HG03354 (cell line): ENCODE measurements around the gene BFAR.
"Not testable (repeated sequence)": the region's sequence is repeated elsewhere in the genome, so short reads cannot be mapped to it uniquely, and the experiment has no call there.

Experiments
- ATAC-seq: cut with Tn5 transposase; IDR thresholded peaks from one replicate; pipeline ENCODE4 v1.9.1; 2021; ENCODE audit warnings: mild to moderate bottlenecking; ENCODE audit not compliant: unreplicated experiment, poor library complexity, severe bottlenecking

Gene BFAR

GRCh38 chr16:14635395-14636165 lies 2.8 kb downstream of the BFAR start:
- ATAC-seq = no peak

DNA sequence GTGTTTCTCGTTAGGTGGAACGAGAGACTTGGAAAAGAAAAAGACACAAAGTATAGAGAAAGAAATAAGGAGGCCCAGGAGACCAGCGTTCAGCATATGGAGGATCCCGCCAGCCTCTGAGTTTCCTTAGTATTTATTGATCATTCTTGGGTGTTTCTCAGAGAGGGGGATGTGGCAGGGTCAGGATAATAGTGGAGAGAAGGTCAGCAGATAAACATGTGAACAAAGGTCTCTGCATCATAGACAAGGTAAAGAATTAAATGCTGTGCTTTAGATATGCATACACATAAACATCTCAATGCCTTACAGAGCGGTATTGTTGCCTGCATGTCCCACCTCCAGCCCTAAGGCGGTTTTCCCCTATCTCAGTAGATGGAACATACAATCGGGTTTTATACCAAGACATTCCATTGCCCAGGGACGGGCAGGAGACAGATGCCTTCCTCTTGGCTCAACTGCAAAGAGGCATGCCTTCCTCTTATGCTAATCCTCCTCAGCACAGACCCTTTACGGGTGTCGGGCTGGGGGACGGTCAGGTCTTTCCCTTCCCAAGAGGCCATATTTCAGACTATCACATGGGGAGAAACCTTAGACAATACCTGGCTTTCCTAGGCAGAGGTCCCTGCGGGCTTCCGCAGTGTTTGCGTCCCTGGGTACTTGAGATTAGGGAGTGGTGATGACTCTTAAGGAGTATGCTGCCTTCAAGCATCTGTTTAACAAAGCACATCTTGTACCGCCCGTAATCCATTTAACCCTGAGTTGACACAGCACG lies 3.6 kb downstream of the BFAR start:
- ATAC-seq = not testable (repeated sequence)

- ATAC-seq = not testable (repeated sequence)
Measured at GRCh38 chr16:14636951-14637240, 4.1 kb downstream of the BFAR start.

- no peak for ATAC-seq
Measured at GRCh38 chr16:14640538-14640937, 7.8 kb downstream of the BFAR start.

DNA sequence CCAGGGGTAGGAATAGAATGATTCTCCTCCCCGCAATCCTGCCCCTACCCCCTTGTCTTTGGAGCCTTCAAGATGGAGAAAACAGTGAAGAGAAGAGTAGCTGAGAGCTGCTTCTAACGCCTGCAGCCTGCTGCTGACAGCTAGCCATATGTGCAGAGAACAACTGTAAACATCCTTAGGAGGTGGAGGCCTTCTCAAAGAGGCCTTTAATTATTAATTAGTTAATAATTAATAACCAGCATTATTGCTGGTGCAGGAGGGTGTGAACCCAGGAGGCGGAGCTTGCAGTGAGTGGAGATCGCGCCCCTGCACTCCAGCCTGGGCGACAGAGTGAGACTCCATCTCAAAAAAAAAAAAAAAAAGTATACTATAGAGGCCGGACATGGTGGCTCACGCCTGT lies 8.5 kb downstream of the BFAR start:
- ATAC-seq = no peak

- no peak for ATAC-seq
Measured at GRCh38 chr16:14641926-14642325, 9.2 kb downstream of the BFAR start.

DNA sequence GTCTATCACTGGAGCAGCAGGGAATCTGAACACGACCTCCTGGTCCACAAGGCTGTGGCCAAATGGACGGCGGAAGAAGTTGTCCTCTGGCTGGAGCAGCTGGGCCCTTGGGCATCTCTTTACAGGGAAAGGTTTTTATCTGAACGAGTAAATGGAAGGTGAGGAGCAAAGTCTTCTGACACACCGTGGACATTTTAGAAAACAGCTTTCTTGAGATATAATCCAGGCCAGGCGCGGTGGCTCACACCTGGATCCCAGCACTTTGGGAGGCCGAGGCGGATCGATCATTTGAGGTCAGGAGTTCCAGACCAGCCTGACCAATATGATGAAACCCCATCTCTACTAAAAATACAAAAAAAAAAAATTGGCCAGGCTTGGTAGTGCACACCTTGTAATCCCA lies 17.1 kb downstream of the BFAR start:
- no peak for ATAC-seq

DNA sequence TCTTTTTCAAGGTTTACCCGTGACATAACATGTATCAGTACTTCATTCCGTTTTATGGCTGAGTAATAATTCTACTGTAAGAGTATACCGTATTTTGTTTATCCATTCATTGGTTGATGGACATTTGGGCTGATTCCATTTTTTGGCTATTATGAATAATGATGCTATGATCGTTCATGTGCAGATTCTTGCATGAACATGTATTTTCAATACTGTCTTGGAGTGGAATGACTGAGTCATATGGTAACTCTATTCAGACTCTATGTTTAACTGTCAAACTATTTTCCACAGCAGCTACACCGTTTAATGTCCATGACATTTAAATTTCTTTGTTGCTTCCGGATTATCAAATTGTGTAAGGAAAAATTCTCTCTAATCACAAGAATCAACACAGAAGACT lies 17.9 kb downstream of the BFAR start:
- ATAC-seq = no peak

DNA sequence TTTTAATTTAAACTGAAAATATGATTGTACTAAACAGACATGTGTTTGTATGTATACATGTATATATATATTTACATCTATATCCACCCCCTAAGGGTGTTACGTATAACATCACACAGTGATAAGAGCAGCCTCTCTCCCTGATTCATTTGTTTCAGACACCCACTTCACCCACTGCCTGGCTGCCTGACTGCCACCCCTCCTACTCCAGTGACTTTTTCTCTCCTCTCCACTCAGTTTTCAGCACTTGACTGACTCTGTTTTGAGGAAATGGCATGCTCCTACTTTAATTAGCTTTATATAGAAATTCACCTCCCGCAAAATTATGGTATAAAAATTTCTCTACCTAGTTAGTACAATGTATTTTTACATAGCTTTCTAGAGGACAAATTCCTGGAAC lies 20.0 kb downstream of the BFAR start:
- ATAC-seq = no peak

GRCh38 chr16:14658063-14658462 lies 25.3 kb downstream of the BFAR start:
- peak; percentile 78 for ATAC-seq

- ATAC-seq = no peak
Measured at GRCh38 chr16:14667347-14668266, 34.9 kb downstream of the BFAR start.

GRCh38 chr16:14668556-14669223 lies 35.9 kb downstream of the BFAR start:
- no peak for ATAC-seq

- ATAC-seq = no peak
Measured at GRCh38 chr16:14669776-14670175, 37.0 kb downstream of the BFAR start.

DNA sequence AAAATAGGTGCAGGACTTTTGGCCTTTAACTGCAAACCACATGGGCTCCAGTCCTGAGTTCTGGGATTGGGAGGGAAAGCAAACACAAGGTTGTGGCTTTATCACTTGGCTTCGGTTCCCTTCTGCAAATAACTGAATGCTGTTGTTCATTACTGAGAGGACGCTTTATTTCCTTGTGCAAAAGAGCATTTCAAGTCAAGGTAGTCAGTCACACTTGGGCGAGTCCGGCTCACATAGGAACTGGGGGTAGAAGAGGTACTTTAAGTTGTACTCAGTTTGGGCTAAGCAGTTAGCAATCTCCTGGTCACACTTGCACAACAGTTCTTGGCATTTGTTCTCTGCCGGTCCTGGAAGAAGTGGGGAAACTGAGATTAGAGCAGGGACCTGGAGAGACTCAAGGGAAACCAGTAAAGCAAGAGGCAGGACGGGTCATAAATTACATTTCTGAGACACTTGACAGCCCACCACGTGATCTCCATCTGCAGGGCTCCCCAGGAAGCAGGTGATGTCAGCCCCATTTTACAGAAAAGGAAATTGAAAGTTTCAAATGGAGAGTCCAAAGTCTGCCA lies 39.7 kb downstream of the BFAR start:
- ATAC-seq = peak; percentile 85

DNA sequence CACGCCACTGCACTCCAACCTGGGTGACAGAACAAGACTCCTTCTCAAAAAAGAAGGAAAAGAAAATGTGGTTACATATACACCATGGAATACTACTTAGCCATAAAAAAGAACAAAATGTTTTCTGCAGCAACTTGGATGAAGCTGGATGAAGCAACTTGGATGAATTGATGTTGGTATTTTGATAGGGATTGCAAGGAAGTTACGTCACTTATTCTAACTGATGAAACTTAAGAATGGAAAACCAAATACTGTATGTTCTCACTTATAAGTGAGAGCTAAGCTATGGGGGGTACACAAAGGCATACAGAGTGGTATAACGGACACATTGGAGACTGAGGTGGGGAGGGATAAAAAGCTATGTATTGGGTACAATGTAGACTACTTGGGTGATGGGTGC lies 43.9 kb downstream of the BFAR start:
- no peak for ATAC-seq

DNA sequence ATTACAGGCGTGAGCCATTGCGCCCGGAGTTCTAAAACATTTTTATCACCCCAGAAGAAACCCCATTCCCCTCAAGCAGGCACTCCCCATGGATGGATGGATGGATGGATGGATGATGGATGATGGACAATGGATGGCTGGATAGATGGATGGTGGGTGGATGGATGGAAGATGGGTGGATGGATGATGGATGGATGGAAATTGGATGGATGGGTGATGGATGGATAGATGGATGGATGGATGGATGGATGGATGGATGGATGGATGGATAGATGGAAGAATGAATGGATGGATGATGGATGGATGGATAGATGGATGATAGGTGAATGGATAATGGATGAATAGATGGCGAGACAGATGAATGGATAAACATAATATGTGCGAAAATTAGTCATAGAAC lies 44.9 kb downstream of the BFAR start:
- ATAC-seq = no peak

- no peak for ATAC-seq
Measured at GRCh38 chr16:14678748-14679497, 46.2 kb downstream of the BFAR start.

- not testable (repeated sequence) for ATAC-seq
Measured at GRCh38 chr16:14680396-14680795, 47.6 kb downstream of the BFAR start.

GRCh38 chr16:14681115-14681514 lies 48.4 kb downstream of the BFAR start:
- no peak for ATAC-seq
